ENCODE measurements around the gene SOCS2.

SOCS2 gene

GRCh38 chr12:93549174-93549573, 23.3 kb upstream of the SOCS2 start:
- TF ChIP-seq POLR2AphosphoS5 (IDR thresholded peaks at IDR 0.05; ENCODE audit: low read depth, low read length) = no peak
- no peak for TF ChIP-seq FOXP2 (optimal IDR thresholded peaks at IDR 0.05; ENCODE audit: borderline replicate concordance, extremely low read depth, extremely low read length, insufficient read depth)
- no peak for TF ChIP-seq REST (IDR thresholded peaks at IDR 0.05; ENCODE audit: insufficient read depth in 1 of 2, low read depth in 2 of 2, low read length in 2 of 2)
- TF ChIP-seq SIN3A (IDR thresholded peaks at IDR 0.05; ENCODE audit: borderline replicate concordance, insufficient read depth, low read length) = no peak
- no peak for TF ChIP-seq TAF1 (IDR thresholded peaks at IDR 0.05; ENCODE audit: borderline replicate concordance, insufficient read depth, low read length)

- TF ChIP-seq FOXP2 (optimal IDR thresholded peaks at IDR 0.05; ENCODE audit: borderline replicate concordance, extremely low read depth, extremely low read length, insufficient read depth) (no peak), POLR2AphosphoS5 (IDR thresholded peaks at IDR 0.05; ENCODE audit: low read depth, low read length) (no peak), TAF1 (IDR thresholded peaks at IDR 0.05; ENCODE audit: borderline replicate concordance, insufficient read depth, low read length) (no peak), REST (IDR thresholded peaks at IDR 0.05; ENCODE audit: insufficient read depth in 1 of 2, low read depth in 2 of 2, low read length in 2 of 2) (no peak), SIN3A (IDR thresholded peaks at IDR 0.05; ENCODE audit: borderline replicate concordance, insufficient read depth, low read length) (no peak)
These were observed 21.5 kb upstream of the SOCS2 start for GRCh38 chr12:93550748-93551611.

GRCh38 chr12:93552427-93552826, 20.0 kb upstream of the SOCS2 start:
- TF ChIP-seq TAF1 (IDR thresholded peaks at IDR 0.05; ENCODE audit: borderline replicate concordance, insufficient read depth, low read length) (no peak), SIN3A (IDR thresholded peaks at IDR 0.05; ENCODE audit: borderline replicate concordance, insufficient read depth, low read length) (no peak), REST (IDR thresholded peaks at IDR 0.05; ENCODE audit: insufficient read depth in 1 of 2, low read depth in 2 of 2, low read length in 2 of 2) (no peak), FOXP2 (optimal IDR thresholded peaks at IDR 0.05; ENCODE audit: borderline replicate concordance, extremely low read depth, extremely low read length, insufficient read depth) (no peak), POLR2AphosphoS5 (IDR thresholded peaks at IDR 0.05; ENCODE audit: low read depth, low read length) (no peak)

- TF ChIP-seq REST (IDR thresholded peaks at IDR 0.05; ENCODE audit: insufficient read depth in 1 of 2, low read depth in 2 of 2, low read length in 2 of 2) = no peak
- TF ChIP-seq TAF1 (IDR thresholded peaks at IDR 0.05; ENCODE audit: borderline replicate concordance, insufficient read depth, low read length) = no peak
- TF ChIP-seq POLR2AphosphoS5 (IDR thresholded peaks at IDR 0.05; ENCODE audit: low read depth, low read length) = no peak
- TF ChIP-seq SIN3A (IDR thresholded peaks at IDR 0.05; ENCODE audit: borderline replicate concordance, insufficient read depth, low read length) = no peak
- TF ChIP-seq FOXP2 (optimal IDR thresholded peaks at IDR 0.05; ENCODE audit: borderline replicate concordance, extremely low read depth, extremely low read length, insufficient read depth) = no peak
These were observed 8.5 kb upstream of the SOCS2 start for GRCh38 chr12:93563807-93564538.

All from PFSK-1 (cell line).